EL (cell line): ENCODE measurements around the gene PMS1.
"Not testable (repeated sequence)": the region's sequence is repeated elsewhere in the genome, so short reads cannot be mapped to it uniquely, and the experiment has no call there.

Experiments
- DNase-seq: peaks from one replicate; pipeline ENCODE4 v3.0.0-alpha.2; 2016

The PMS1 gene

DNA sequence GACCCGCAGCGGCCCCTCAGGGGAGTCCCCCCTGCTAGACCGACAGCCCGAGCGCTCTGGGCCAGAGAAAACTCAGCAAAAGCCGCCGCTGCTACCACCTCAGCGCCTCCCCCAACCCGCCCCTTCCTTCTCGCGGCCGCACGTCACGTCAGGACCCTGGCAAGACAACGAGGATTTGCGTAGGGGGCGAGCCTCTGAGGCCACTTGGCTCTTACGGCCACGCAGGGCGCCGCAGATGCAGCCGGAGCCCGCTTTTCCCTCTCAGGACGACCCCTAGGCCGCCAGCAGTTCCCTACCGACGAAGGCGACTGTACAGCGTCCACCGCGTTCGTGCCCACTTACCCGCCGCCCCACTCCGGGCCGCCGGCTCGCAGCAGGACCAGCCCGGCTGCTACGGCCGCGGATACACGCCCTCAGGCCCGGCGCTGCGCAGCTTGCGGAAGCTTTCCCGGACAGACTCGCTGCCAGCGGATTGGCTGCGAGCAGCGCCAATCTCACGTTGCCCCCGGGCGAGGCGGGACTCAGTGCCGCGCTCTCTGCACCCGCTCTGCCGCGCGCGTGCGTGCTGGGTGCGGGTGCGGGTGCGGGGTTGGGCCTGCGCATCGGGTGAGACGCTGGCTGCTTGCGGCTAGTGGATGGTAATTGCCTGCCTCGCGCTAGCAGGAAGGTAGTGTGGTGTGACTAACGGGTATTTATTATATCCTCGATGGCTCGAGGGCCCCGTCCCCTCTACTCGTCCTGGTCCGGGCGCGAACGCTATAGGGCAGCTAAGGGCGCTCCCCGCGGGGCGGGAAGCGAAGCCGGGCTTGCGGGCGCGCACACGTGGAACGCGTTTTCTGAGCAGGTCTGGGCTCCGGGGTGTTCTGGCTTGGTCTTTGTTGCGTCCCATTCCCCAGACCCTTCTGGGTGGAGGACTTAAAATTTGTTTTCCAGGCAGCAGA, at the start of gene PMS1, which contains the start of gene ORMDL1:
Gene PMS1 (plus strand): TSS at position 524 of the 941 bp plus-strand sequence. CDS start 7,360 bp downstream, outside the sequence.
Gene ORMDL1 (minus strand): TSS at position 413 of the 941 bp plus-strand sequence. CDS start 1,744 bp downstream, outside the sequence.
- peak; percentile 95 for DNase-seq

DNA sequence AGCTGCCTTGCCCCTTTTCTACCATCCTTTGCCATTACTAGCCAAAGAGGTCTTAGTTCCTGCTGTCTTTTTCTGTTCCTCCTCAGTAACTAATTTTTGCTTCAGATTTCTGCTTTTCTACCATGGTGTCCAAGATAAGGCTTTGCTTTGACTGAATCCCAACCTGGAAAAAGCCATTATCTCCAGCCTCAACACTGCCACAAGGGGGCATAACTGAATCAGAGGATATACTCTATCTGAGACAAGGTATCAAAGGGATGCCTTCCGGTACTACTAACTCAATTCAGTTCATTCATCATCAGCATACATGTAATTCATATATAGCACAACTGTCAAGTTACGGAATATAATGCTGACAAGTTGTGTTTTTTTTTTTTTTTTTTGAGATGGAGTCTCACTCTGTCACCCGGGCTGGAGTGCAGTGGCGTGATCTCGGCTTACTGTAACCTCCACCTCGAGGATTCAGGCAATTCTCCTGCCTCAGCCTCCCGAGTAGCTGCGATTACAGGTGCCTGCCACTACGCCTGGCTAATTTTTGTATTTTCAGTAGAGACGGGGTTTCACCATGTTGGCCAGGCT, 33.1 kb upstream of the PMS1 start:
- peak; percentile 48 for DNase-seq

GRCh38 chr2:189756311-189756952, 27.8 kb upstream of the PMS1 start:
- DNase-seq = no peak

GRCh38 chr2:189760154-189760553, 24.1 kb upstream of the PMS1 start:
- DNase-seq = not testable (repeated sequence)

GRCh38 chr2:189762229-189762550, 22.1 kb upstream of the PMS1 start:
- no peak for DNase-seq

- DNase-seq = peak; percentile 91
Measured at GRCh38 chr2:189762551-189763298, 21.5 kb upstream of the PMS1 start, which contains the start of gene OSGEPL1. TSS of gene OSGEPL1 (minus strand) at chr2:189762792. CDS start at chr2:189761640, 1,152 bp downstream.

GRCh38 chr2:189763908-189764661, 20.2 kb upstream of the PMS1 start:
- DNase-seq = peak; percentile 22

GRCh38 chr2:189770590-189771322, 13.5 kb upstream of the PMS1 start:
- DNase-seq = no peak

DNA sequence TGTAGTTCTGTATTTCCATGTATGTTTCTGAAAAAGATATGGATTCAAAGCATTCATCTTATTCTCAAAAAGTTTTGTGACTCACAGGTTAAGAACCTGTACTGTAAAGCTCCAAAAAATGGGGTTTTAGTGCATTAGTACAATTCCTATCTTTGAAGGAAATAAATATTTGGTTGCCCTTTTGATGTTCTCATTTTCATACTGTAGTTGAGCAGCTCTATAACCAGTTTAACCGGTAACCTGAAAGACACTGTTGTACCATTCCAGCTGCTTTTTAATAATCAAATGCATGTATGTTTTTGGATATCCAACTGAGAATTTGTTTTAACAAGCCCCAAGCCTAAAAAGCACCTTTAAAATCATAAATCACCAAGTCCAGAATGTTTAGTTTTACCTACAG, 12.0 kb upstream of the PMS1 start:
- no peak for DNase-seq

DNA sequence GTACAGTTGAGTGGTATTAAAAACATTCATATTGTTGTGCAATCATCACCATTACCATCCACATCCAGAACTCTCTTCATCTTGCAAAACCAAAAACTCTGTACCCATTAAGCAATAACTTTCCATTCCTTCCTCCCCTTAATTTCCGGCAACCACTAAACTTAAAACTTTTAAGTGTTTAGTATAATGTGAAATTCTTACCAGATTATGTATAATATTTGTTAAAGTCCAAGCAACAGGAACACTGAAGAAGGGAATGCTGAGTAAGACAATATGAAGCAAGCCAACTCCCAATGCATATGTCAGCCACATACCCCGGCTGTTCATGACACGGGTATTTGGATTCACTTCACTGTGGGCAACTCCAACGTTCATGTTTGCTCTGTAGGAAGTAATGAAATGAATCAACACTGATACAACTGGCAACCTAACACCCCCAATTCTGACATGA, 2.0 kb upstream of the PMS1 start:
- peak; percentile 38 for DNase-seq

GRCh38 chr2:189783451-189783926, 761 bp upstream of the PMS1 start:
- peak; percentile 46 for DNase-seq

- DNase-seq = no peak
Measured at GRCh38 chr2:189791338-189792042, 7.2 kb downstream of the PMS1 start.

DNA sequence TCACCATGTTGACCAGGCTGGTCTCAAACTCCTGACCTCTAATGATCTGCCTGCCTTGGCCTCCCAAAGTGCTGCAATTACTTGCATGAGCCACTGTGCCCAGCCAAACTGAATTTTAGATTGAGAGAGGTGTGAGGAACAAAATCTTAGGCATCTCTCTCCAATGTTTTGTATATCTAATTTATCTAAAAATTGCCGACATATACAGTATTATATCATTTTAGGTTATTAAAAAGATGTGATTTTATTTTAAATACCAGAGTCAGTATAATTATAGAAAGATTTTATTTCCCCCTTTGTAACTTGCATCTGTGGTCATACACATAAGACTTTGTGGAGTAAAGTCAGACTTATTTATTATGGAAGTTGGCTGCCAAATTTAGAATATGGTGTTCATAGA, 10.1 kb downstream of the PMS1 start:
- DNase-seq = no peak

DNA sequence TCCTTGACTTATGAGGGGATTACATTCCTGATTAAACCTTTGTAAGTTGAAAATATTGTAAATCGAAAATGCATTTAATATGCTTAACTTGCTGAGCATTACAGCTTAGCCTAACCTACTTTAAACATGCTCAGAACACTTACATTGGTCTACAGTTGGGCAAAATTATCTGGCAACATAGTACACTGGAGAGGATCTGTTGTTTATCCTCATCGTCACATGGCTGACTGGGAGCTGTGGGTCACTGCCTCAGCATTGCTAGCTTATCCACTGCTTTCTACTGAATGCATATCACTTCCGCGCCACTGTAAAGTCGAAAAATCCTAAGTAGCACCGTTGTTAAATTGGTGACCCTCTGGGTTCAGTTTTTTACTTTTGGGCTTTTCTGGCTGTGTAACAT, 13.7 kb downstream of the PMS1 start:
- DNase-seq = no peak

GRCh38 chr2:189798312-189799029, 14.2 kb downstream of the PMS1 start:
- DNase-seq = peak; percentile 63

- DNase-seq = no peak
Measured at GRCh38 chr2:189799030-189799331, 14.7 kb downstream of the PMS1 start.

DNA sequence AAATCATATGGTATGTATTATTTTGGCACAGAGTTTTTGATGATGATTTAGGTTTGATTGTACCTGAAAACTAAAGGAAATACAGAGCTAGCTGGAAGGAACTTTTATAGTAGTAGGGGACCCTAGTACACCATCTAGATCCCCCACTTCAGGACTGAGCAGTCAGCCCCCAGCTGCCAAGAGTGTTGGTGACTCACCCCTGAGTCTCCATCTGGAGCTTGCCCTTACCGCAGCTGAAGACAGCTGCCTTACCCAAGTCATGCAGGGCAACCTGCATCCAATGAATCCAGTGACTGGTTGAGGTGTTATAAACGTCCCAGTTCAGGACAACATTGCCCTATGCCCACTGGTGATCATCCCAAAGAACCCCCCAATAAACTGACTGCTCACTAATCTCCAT, 15.3 kb downstream of the PMS1 start:
- DNase-seq = peak; percentile 83

DNA sequence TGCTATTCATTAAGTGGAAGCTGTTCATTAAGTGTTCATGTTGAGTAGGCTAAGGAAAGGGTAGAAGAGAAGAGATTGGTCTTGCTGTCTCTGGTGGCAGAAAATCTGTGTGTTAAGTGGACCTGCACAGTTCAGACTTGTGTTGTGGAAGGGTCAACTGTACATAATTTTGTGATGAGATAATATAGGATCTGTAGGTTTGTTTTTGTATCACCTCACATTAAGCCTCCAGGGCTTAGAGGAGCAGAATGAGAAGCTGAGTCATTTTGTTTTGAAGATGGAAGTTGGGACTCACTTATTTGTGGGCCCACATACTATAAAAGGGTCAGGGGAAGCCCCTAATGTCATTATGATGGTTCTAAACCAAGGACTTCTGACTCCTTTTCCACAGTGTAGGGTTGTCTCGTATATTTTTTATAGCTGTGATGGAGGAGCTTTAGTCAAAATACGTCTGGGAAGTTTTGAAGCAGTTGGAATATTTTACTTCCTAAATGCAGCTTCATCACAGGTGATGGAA, 18.2 kb downstream of the PMS1 start:
- DNase-seq = peak; percentile 67

DNA sequence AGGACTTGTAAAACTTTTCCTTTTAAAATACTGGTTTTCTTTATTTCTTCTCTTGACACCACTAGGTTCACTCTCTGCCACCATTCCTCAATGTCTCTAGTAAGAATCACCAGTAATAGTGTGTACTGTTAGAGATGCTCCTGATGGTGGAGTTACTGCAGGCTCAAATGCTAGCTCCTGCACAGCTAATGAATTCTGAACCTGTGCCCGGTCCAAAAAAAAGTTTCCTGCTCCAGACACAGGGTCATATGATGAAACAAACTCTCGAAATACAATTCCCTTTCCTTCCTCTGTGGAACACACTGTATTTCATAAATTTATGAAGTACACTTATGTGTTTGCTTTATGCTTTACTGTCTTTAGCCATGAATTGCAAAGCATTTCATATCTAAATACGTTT, 19.2 kb downstream of the PMS1 start:
- no peak for DNase-seq
